GM12878 (cell line): ENCODE data around the gene TRIOBP. TPM values are rescaled to one million over a fixed set of nuclear protein-coding genes. Genes with fewer than 3 reads are reported as not detected.

Source experiments
- ATAC-seq: fragments of 200-7000 bp; cut with Tn5 transposase; 3 replicates; pipeline ENCODE4 v1.9.1; 2020; ENCODE audit warnings: mild to moderate bottlenecking, moderate library complexity
- BruUV-seq: library from RNA; stranded (reverse); fragments of 400-500 nt; replicated peaks from 2 replicates; lab custom pipeline; 2021; lab: Mats Ljungman, UMichigan
- CTCF ChIA-PET: fragments of 300-600 bp; sonication (Branson Sonifier 250); formaldehyde crosslinking; extraction: SDS; loops from one replicate; lab custom pipeline; 2021; ENCODE audit warnings: inconsistent platforms; lab: Yijun Ruan, JAX
- POLR2A ChIA-PET: fragments of 350-600 bp; formaldehyde crosslinking; extraction: SDS; loops from one replicate; lab custom pipeline; 2021; ENCODE audit warnings: inconsistent platforms; lab: Charles Lee
- RAD21 ChIA-PET: fragments of 300-600 bp; sonication (Branson Sonifier 250); formaldehyde crosslinking; loops from one replicate; lab custom pipeline; 2023; ENCODE audit warnings: antibody characterized with exemption; ENCODE audit not compliant: unreplicated experiment; lab: Charles Lee
- SMC1A ChIA-PET: fragments of 300-600 bp; sonication (Branson Sonifier 250); formaldehyde crosslinking; loops from one replicate; lab custom pipeline; 2023; ENCODE audit not compliant: unreplicated experiment, uncharacterized antibody; lab: Charles Lee
- DNase-seq: peaks from one replicate; pipeline ENCODE4 v3.0.0-alpha.2; 2011; ENCODE audit warnings: low read depth, low spot score
- FAIRE-seq: peaks from 3 replicates; lab custom pipeline; 2011; peaks lifted over from hg19 to GRCh38; lab: Jason Lieb, UNC
- H2AFZ ChIP-seq: 2 replicates; pipeline ENCODE4 v1.6.0; 2011; ENCODE audit warnings: low read depth, low read length, control low read depth; ENCODE audit not compliant: control insufficient read depth
- H3K27ac ChIP-seq: 2 replicates; pipeline ENCODE4 v1.5.1; 2011; ENCODE audit warnings: control low read depth; ENCODE audit not compliant: control insufficient read depth, insufficient read depth
- H3K27me3 ChIP-seq, 2 experiments: replicated peaks in 1 of 2; 2 replicates each; pipeline versions ENCODE4 v1.6.0 to v1.6.1; 2011; ENCODE audit warnings: low read length in 1 of 2; ENCODE audit not compliant: control insufficient read depth in 2 of 2, insufficient read depth in 2 of 2
- H3K36me3 ChIP-seq, 2 experiments: 2 replicates each; pipeline ENCODE4 v1.5.1; 2011; ENCODE audit warnings: low read length in 1 of 2; ENCODE audit not compliant: control insufficient read depth in 2 of 2, insufficient read depth in 2 of 2
- H3K4me1 ChIP-seq: 2 replicates; pipeline ENCODE4 v1.6.1; 2011; ENCODE audit warnings: mild to moderate bottlenecking, low read length, moderate library complexity, mixed read lengths; ENCODE audit not compliant: control insufficient read depth, insufficient read depth
- H3K4me2 ChIP-seq: 2 replicates; pipeline ENCODE4 v1.6.0; 2011; ENCODE audit warnings: control low read depth; ENCODE audit not compliant: control insufficient read depth, insufficient read depth
- H3K4me3 ChIP-seq: fragments of 200-600 bp; sonication (generic); 2 replicates; pipeline ENCODE4 v1.5.1; 2016
- H3K79me2 ChIP-seq: 2 replicates; pipeline ENCODE4 v1.6.0; 2011; ENCODE audit warnings: low read length; ENCODE audit not compliant: control insufficient read depth, insufficient read depth
- H3K9ac ChIP-seq: 2 replicates; pipeline ENCODE4 v1.8.0; 2011; ENCODE audit warnings: low read length, control low read depth, mixed read lengths; ENCODE audit not compliant: control insufficient read depth, insufficient read depth
- H3K9me3 ChIP-seq: replicated peaks from 3 replicates; pipeline ENCODE4 v1.5.1; 2011; ENCODE audit warnings: mild to moderate bottlenecking, low read length; ENCODE audit not compliant: control insufficient read depth, insufficient read depth
- H4K20me1 ChIP-seq: 2 replicates; pipeline ENCODE4 v1.6.0; 2011; ENCODE audit not compliant: control insufficient read depth, insufficient read depth
- BHLHE40 ChIP-seq, 2 experiments: fragments of 450-650 bp in 1 of 2; IDR thresholded peaks; 2 replicates each; pipeline ENCODE4 v1.6.1; 2011 to 2017; ENCODE audit warnings: low read depth in 2 of 2, borderline replicate concordance in 1 of 2, improper control_type of control experiment in 1 of 2, low read length in 1 of 2, mild to moderate bottlenecking in 1 of 2
- ETV6 ChIP-seq, 2 experiments: fragments of 450-650 bp in 1 of 2; IDR thresholded peaks in 1 of 2; conservative IDR thresholded peaks in 1 of 2; 2 replicates each; pipeline ENCODE4 v1.6.1; 2014; ENCODE audit warnings: antibody characterized with exemption in 1 of 2, borderline replicate concordance in 1 of 2, low read depth in 1 of 2, mild to moderate bottlenecking in 1 of 2, moderate library complexity in 1 of 2
- KLF5 ChIP-seq: fragments of 450-650 bp; IDR thresholded peaks from 2 replicates; pipeline ENCODE4 v1.6.1; 2014; ENCODE audit warnings: mild to moderate bottlenecking; ENCODE audit not compliant: partially characterized antibody
- MAX ChIP-seq: IDR thresholded peaks from 2 replicates; pipeline ENCODE4 v1.6.1; 2012; ENCODE audit warnings: low read depth, low read length, improper control_type of control experiment
- MXI1 ChIP-seq: fragments of 150-350 bp; IDR thresholded peaks from 2 replicates; pipeline ENCODE4 v1.6.1; 2011; ENCODE audit warnings: low read depth, mild to moderate bottlenecking, inconsistent platforms, low read length, improper control_type of control experiment
- RELB ChIP-seq: fragments of 450-650 bp; IDR thresholded peaks from 2 replicates; pipeline ENCODE4 v1.6.1; 2017; ENCODE audit warnings: low read depth, mild to moderate bottlenecking, moderate library complexity
- SMAD1 ChIP-seq: fragments of 450-650 bp; IDR thresholded peaks from 2 replicates; pipeline ENCODE4 v1.6.1; 2018; ENCODE audit warnings: mild to moderate bottlenecking, low read depth; ENCODE audit not compliant: partially characterized antibody
- SMARCA5 ChIP-seq: fragments of 450-650 bp; IDR thresholded peaks from 2 replicates; pipeline ENCODE4 v1.6.1; 2017; ENCODE audit warnings: mild to moderate bottlenecking
- TCF7 ChIP-seq: IDR thresholded peaks from 2 replicates; pipeline ENCODE4 v1.6.1; 2014; ENCODE audit warnings: antibody characterized with exemption, borderline replicate concordance
- WGBS: methylation state at CpG from one replicate; pipeline ENCODE4 v1.1.6; 2016; ENCODE audit warnings: low lambda C conversion rate; ENCODE audit not compliant: insufficient replicate concordance, insufficient coverage; ENCODE audit errors: missing lambda C conversion rate; 5-methylcytosine and 5-hydroxymethylcytosine counted together
- in situ Hi-C: fragments of 300-500 bp; cut with MboI; formaldehyde crosslinking; loops from 9 replicates; pipeline ENCODE4 v1.14.3; 2018; ENCODE audit warnings: mixed read lengths
- intact Hi-C: fragments of 100-400 bp; cut with micrococcal nuclease; formaldehyde crosslinking; loops from one replicate; pipeline ENCODE4 v1.14.2; 2022; ENCODE audit not compliant: unreplicated experiment
- polyA plus RNA-seq, 11 experiments: library from polyadenylated mRNA; depleted of rRNA in 4 of 11; unstranded in 6 of 11; stranded (reverse) in 5 of 11; fragments of >200 nt; fragmentation: Nextera tagmentation in 4 of 11; fragmentation: Illumina TruSeq in 1 of 11; extraction: Ambion mirVana in 4 of 11; extraction: Trizol in 1 of 11; gene quantifications; 1 replicate in 1 of 11; 2 replicates in 10 of 11; pipeline versions ENCODE4 v1.2.1 to v1.2.3, GENCODE V29; 2011 to 2016; ENCODE audit warnings: inconsistent platforms in 2 of 11, missing spikeins in 2 of 11, low read depth in 1 of 11
- total RNA-seq, 4 experiments: library from RNA; depleted of rRNA in 3 of 4; stranded (reverse); fragments of >200 nt in 3 of 4; fragmentation: Illumina TruSeq in 1 of 4; extraction: Trizol in 1 of 4; gene quantifications; 2 replicates each; pipeline versions ENCODE4 v1.2.1 to v1.2.3, GENCODE V29; 2013 to 2021

TRIOBP gene
- total and polyA plus RNA-seq, 10 of the 15 experiments (the other 5 are each of a cell fraction or from before 2014, with no cell fraction given) = 0.21 to 23.6 (median 11.9) TPM

GRCh38 chr22:37703906-37704305, 7.1 kb downstream of the TRIOBP start:
- H3K4me3 ChIP-seq = no peak overlapping the region
- no peak overlapping the region for H3K9ac ChIP-seq
- TF ChIP-seq ETV6 (conservative IDR thresholded peaks at IDR 0.05 in 1 of 2, IDR thresholded peaks at IDR 0.05 in 1 of 2; ENCODE audit: borderline replicate concordance in 1 of 2, low read depth in 1 of 2) (no peak), MAX (no peak), BHLHE40 (IDR thresholded peaks at IDR 0.05; ENCODE audit: borderline replicate concordance in 1 of 2, low read depth in 2 of 2, low read length in 1 of 2) (no peak), KLF5 (no peak), SMAD1 (no peak), TCF7 (no peak), SMARCA5 (no peak), MXI1 (no peak), RELB (no peak)
- no peak for FAIRE-seq
- no peak for DNase-seq
- H3K9me3 ChIP-seq = no peaks in the 10 kb centered on the region
- no peaks in the 10 kb centered on the region for H3K4me1 ChIP-seq
- CTCF ChIA-PET = no interaction called here
- H3K4me2 ChIP-seq = no peak overlapping the region
- H2AFZ ChIP-seq = no peak overlapping the region
- H3K79me2 ChIP-seq = no peaks in the 10 kb centered on the region
- intact Hi-C loops (no loop called here), in situ Hi-C loops (no loop called here)
- no peaks in the 10 kb centered on the region for H3K27me3 ChIP-seq
- H4K20me1 ChIP-seq = no peaks in the 10 kb centered on the region
- no peaks in the 10 kb centered on the region for H3K36me3 ChIP-seq
- H3K27ac ChIP-seq = no peak overlapping the region
- RAD21 ChIA-PET = no interaction called here
- POLR2A ChIA-PET = interaction anchor here (0.7 kb wide), 2 partner anchors 18 to 84 kb away, joined by 3 to 5 read pairs; no protein-coding TSS in a partner anchor
- ATAC-seq = no peak
- no TSS peak for BruUV-seq
- SMC1A ChIA-PET = no interaction called here
- WGBS = 81% methylated on average over 7 of the region's 7 CpGs
